Measurements from ENCODE around the gene IGSF6. TPM values are rescaled to one million over a fixed set of nuclear protein-coding genes. Genes with fewer than 3 reads are reported as not detected.
"Not testable (repeated sequence)": the region's sequence is repeated elsewhere in the genome, so short reads cannot be mapped to it uniquely, and the experiment has no call there.

IGSF6 gene
- total and polyA plus RNA-seq, 2 of the 8 experiments (the other 6 are each of a cell fraction or from before 2014, with no cell fraction given), result not detected

GRCh38 chr16:21674456-21674855 lies 22.0 kb upstream of the IGSF6 start:
- H3K23me2 ChIP-seq (ENCODE audit: low read depth, low read length); H3K14ac ChIP-seq (ENCODE audit: insufficient read length); H3K27ac ChIP-seq (ENCODE audit: low read depth, low read length); H3K23ac ChIP-seq (ENCODE audit: insufficient read length); H3K79me1 ChIP-seq (ENCODE audit: low read depth, low read length); H2AK5ac ChIP-seq (ENCODE audit: low read depth, low read length); H3K79me2 ChIP-seq (ENCODE audit: control insufficient read depth in 1 of 2, insufficient read depth in 2 of 2, low read length in 2 of 2); H2BK20ac ChIP-seq (ENCODE audit: low read length); H3K9ac ChIP-seq (replicated peaks in 1 of 4; ENCODE audit: extremely low read depth in 1 of 4, low read depth in 3 of 4, low read length in 3 of 4); H3K4ac ChIP-seq (replicated peaks; ENCODE audit: insufficient read length, low read depth, low read length); H2BK5ac ChIP-seq (ENCODE audit: low read depth, low read length); H3K4me2 ChIP-seq (ENCODE audit: insufficient read depth in 1 of 2, low read depth in 2 of 2, low read length in 2 of 2); H4K20me1 ChIP-seq (replicated peaks in 1 of 2; ENCODE audit: control insufficient read depth in 1 of 2, insufficient read depth in 2 of 2, low read length in 2 of 2); H4K5ac ChIP-seq (ENCODE audit: insufficient read length, low read depth, low read length); H2BK15ac ChIP-seq (ENCODE audit: low read length); FAIRE-seq; H3K4me1 ChIP-seq (replicated peaks in 1 of 4; ENCODE audit: control insufficient read depth in 3 of 4, insufficient read depth in 4 of 4, low read length in 3 of 4); POLR2A ChIA-PET (ENCODE audit: partially characterized antibody); H4K91ac ChIP-seq (replicated peaks; ENCODE audit: insufficient read length, low read length); H3K18ac ChIP-seq (ENCODE audit: extremely low read depth, low read length); H2BK120ac ChIP-seq (replicated peaks; ENCODE audit: low read depth, low read length); H2BK12ac ChIP-seq (ENCODE audit: low read depth, low read length); H4K8ac ChIP-seq (ENCODE audit: extremely low read depth, insufficient read depth, low read length); H3K56ac ChIP-seq (replicated peaks; ENCODE audit: insufficient read length, low read depth, low read length); H3K27me3 ChIP-seq (replicated peaks in 1 of 4; ENCODE audit: control insufficient read depth in 3 of 4, extremely low read depth in 1 of 4, insufficient read depth in 3 of 4, low read length in 3 of 4); H2AFZ ChIP-seq (ENCODE audit: low read length); H3K4me3 ChIP-seq (ENCODE audit: extremely low read depth in 1 of 4, insufficient read depth in 2 of 4, low read depth in 3 of 4, low read length in 4 of 4); DNase-seq (ENCODE audit: low read depth in 1 of 2, low spot score in 2 of 2); H3K9me3 ChIP-seq (ENCODE audit: insufficient read depth in 2 of 2, low read depth in 1 of 2, low read length in 1 of 2); H3K36me3 ChIP-seq (ENCODE audit: control insufficient read depth in 2 of 4, insufficient read depth in 4 of 4, low read length in 3 of 4): not testable (repeated sequence)
- CTCF ChIA-PET (ENCODE audit: partially characterized antibody), result interaction anchor here (0.9 to 1.5 kb wide), 3 partner anchors 10 to 21 kb away, joined by 3 to 5 read pairs (median 3); no protein-coding TSS in a partner anchor
- 85% methylated on average over 4 of the region's 4 CpGs; no CpG with 5 or more reads in 1 of the 2 experiments for WGBS, 2 experiments (ENCODE audit: extremely low coverage in 1 of 2, insufficient coverage in 1 of 2, insufficient read length in 1 of 2, insufficient replicate concordance in 2 of 2, low coverage in 1 of 2, low lambda C conversion rate in 2 of 2, missing lambda C conversion rate in 1 of 2)
